ENCODE results near the gene FGFRL1.

The FGFRL1 gene

DNA sequence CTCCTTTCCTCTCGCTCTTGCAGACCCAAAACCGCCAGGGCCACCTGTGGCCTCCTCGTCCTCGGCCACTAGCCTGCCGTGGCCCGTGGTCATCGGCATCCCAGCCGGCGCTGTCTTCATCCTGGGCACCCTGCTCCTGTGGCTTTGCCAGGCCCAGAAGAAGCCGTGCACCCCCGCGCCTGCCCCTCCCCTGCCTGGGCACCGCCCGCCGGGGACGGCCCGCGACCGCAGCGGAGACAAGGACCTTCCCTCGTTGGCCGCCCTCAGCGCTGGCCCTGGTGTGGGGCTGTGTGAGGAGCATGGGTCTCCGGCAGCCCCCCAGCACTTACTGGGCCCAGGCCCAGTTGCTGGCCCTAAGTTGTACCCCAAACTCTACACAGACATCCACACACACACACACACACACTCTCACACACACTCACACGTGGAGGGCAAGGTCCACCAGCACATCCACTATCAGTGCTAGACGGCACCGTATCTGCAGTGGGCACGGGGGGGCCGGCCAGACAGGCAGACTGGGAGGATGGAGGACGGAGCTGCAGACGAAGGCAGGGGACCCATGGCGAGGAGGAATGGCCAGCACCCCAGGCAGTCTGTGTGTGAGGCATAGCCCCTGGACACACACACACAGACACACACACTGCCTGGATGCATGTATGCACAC, 13.6 kb downstream of the FGFRL1 start:
- DNase-seq, result no peak

DNA sequence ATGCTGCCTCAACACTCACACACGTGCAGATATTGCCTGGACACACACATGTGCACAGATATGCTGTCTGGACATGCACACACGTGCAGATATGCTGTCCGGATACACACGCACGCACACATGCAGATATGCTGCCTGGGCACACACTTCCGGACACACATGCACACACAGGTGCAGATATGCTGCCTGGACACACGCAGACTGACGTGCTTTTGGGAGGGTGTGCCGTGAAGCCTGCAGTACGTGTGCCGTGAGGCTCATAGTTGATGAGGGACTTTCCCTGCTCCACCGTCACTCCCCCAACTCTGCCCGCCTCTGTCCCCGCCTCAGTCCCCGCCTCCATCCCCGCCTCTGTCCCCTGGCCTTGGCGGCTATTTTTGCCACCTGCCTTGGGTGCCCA, 14.7 kb downstream of the FGFRL1 start:
- DNase-seq, result peak; percentile 43

DNA sequence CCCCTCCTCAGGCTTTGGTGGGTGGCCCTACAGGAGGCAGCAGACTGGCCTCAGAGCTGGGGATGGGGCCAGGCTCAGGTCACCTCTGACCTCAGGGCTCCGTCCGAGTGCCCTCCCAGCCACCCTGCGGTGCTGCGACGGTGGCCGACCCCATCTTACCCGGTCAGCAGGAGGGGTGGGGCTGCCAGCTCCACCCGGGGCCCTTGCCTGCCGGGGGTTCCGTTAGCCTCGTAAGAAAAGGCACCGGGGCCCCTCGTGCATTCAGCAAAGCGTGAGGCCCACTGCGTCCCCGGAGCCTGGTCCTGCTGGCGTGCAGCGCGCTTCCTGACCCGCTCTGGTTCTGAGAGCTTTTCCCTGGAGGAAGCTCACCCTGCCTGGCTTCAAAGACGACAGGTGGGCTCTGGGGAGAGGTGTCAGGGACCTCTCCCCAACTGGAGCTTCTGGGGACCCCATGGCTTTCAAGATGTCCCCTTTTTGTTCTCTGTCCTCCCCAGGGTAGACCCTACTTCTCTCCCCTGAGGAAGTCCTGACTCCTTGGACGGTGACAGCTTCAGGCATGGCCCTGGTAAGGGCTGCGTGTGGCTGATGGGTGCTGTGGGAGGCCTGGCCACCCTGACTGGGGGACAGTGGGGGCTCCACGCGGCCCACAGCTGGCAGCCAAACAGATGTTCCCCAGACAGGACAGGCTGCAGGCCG, 15.9 kb downstream of the FGFRL1 start:
- DNase-seq, result no peak

DNA sequence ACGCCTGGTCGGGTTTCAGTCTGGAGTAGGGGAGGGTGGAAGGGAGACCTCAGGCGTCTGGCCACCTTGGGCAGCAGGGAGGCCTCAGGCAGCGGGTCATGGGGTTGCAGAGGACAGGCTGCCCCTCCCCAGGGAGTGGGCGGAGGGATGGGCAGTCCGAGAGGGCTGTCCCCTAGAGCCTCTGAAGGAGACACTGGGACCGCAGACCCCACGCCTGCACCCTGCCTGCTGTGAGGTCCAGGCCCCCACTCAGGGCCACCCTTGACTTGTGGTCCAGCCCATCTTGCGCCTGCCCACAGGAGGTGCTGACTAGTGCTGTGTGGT, 16.5 kb downstream of the FGFRL1 start:
- no peak for DNase-seq

DNA sequence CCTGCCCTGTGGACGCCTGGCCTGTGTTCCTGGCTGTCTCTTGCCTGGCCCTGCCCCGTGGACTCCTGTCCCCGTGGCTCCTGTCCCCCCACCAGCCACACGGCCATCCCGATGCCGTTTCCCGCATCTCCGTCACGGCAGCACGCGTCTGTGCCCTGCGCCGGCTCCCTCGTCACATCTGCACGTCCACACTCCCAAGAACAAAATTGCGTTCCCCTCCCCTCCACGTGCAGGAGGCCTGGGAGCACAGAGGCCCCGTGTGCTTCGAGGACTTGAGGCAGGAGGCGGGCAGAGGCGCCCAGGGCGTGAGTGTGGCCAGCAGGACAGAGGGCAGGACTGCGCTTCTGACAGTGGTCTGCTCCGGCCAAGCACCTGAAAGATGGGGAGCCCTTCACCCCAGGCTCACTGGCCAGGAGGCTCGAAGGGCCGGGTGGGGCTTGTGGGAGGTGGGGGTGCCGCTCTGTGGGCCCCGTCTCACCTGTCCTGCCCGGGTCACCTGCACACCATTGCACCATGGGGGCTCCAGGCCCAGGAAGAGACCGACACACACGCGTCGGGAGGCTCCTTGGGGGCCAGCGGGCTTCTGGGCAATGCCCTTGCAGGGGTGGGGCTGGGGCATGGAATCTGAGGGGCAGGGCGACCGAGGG, 17.3 kb downstream of the FGFRL1 start:
- no peak for DNase-seq

DNA sequence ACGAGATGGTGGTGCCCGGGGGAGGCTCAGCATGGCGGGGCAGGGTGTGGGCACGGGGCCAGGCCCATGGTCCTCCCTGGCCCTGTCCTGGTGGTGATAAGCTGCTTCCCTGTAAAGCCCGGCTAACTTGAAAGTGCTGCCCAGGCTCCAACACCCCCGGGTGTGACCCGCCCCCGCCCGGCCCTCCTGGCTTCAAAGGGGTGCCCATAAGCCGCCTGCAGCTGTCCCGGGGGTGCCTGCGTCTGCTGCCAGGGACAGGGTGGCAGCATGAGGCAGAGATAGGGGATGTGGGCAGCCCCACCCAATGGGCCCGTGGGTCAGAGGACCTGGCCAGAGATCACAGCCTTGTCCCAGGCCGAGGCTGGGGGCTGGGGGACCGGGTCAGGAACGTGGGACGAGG, 18.1 kb downstream of the FGFRL1 start:
- no peak for DNase-seq

DNA sequence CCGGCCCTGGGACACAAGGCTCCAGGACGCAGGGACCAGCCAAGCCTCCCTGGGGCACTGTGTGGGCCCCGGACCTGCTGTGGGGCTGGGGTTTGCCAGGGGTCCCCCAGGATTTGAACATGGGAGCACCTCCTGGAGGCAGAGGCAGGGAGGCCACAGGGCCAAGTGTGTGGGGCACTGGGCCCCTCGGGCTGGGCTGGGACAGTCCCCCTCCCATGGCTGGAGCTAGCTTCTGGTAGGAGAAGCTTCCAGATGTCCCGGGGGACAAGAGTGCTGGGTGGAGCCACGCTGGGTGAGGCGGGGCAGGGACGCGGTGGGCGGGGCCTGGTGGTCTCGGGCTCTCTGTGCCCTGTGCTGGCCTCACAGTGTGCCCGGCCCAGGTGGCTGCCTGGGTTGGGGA, 18.6 kb downstream of the FGFRL1 start:
- DNase-seq, result no peak

DNA sequence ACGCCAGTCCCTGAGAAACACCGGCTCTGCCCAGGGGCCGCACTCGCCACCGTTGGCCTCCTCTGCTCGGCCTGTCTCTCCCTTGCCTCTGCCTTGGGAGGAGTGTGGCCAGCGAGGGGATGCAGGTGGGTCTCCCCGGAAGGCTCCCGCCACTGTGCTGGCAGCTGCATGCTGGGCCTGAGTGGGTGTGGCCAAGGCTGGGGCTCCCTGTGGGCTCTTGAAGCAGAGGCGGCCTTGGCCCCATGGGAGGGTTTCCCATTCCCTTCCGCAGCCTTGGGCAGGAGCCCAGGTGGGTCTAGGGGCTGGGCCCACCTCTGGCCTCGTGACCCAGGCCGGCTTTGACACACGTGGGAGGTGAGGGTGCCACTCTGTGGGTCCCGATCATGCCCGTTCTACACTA, 19.1 kb downstream of the FGFRL1 start:
- DNase-seq, result no peak

DNA sequence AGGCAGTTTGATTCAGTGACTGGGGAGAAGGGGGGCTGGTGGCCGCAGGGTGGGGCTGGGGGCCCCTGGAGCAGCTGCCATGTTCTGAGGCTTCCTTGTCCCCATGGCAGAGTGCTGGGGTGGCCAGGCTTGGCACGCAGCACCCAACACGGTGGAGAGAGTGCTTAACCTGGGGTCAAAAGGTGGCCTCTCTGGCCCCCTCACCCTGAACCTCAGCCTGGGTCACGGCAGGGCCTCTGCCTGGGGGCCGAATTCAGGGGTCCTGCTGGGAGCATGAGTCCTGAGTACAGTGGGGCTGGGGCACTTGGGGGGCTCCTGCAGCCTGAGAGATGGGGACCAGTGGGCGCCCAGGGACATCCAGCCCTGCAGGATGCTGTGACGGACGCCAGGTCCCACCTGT, 19.9 kb downstream of the FGFRL1 start:
- no peak for DNase-seq

DNA sequence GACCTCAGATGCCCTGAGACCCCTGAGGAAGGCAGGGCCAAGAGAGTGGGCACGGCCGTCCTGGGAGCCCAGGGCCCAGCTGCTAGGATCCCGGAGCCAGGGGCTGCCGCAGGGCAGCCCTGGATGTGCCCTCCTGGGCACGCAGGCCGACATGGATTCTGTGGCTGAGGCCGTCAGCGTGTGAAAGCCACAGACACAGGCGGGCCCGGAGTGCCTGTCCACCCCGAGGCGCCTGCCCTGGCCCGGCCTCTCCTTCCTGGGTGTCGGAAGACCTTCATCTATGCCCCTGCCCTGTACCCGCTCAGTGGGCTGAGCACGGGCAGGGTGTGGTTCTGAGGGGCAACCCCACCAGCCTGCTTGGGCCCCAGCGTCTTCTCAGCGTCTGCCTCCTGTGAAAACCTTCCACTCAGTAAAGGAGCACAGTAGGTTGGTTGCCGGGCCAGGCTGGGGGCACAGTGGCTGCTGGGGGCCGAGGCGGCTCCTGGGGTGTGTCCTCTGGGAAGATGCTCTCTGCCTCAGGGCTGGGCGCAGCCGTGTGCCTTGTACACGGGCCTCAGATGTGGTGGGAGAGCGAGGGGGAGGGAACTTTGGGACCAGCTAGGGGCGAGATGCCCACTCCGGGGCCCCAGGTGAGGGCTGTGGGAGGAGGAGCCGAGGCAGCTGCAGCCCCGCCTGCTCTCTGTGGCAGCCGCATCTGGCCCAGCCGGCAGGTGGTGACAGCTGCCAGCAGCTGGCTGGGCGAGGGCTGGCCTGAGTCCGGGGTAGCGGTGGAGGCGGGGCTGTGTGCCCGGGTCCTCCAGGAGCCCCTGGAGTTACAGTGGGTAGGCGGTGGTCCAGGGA, 20.8 kb downstream of the FGFRL1 start:
- no peak for DNase-seq

DNA sequence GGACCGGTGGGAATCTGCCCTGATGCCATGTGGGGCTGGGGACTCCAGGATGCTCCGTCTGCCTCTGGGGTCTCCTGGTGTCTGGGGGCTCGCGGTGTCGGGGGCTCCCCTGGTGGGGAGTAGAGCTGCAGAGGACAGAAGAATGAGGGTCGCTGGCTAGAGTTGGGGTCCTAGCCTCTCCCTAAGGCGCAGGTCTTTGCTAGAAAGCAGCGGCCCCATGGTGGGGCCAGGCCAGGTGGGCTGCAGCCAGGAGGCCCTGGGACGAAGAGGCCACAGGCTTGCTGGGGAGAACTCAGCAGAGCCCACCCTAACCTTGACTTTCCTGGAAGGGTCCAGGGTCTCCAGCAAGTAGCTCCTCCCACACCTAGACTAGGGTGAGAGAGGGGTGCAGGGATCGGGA, 21.4 kb downstream of the FGFRL1 start:
- no peak for DNase-seq

DNA sequence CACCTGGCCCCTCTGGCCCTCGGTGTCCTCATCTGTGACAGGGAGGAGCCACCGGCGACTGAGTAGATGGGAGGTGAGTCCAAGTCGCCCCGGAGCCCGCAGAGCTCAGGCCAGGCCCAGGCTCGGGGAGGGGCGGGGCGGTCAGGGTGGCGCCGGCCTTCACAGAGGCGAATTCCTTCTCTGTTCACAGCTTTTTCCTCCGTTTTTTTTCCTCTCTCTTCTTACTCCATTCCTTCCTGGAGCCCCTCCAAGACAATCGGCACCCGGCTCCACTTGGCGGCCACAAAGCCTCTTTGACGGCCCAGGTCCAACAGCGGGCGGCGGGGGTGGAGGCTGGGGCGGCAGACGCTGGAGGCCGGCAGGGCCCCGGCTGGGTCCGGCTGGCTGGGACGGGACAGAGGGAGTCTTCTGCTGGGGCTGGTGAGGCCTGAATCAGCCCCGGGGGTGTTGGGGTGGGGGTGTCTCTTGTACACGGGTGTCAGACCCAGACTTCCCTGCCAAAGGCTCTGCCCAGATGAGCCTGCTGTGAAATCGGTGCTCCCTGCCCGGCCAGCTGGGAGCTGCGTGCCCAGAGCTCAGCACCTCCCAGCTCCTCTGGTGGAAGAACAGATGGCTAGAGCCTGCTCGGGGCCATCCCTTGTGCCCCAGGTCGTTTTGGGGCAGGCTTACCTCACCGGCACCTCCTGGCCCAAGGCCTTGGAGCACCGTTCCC, 22.6 kb downstream of the FGFRL1 start:
- no peak for DNase-seq

DNA sequence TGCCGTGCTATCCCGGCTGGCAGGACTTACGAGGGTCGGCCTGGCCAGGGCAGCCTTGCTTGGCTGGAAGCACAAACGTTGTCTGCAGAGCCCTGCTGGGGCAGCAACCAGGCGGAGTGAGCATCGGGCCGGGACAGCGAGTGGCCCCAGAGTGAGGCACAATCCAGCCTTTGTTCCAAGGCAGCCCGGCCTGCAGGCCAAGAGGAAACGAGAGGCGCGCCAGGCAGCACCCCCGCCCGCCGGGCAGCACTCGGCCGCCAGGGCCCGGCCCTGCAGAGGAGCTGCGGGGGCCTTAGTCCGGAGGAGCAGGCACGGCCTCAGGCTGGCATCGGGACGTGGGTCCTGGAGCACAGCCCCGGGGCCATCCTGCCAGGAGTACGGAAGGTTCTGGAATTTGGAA, 24.1 kb downstream of the FGFRL1 start:
- no peak for DNase-seq

DNA sequence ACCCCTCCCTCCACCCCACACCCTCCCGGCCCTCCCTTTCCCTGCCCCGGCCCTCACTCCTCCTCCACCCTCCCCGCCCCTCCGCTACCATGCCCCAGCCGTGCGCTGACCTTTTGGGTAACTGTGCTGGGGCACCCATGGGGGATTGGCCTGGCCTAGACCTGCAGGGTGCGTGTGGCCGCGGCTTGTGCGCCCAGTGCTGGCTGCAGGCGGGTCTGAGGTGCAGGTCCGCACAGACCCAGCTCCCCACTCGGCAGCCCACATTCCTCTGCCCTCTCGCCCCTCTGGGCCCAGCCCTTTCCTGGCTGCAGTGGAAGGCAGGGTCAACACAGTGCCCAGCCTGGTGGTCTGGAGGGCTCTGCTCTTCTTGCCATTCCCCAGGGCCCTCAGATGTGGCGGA, 24.7 kb downstream of the FGFRL1 start:
- DNase-seq, result no peak

DNA sequence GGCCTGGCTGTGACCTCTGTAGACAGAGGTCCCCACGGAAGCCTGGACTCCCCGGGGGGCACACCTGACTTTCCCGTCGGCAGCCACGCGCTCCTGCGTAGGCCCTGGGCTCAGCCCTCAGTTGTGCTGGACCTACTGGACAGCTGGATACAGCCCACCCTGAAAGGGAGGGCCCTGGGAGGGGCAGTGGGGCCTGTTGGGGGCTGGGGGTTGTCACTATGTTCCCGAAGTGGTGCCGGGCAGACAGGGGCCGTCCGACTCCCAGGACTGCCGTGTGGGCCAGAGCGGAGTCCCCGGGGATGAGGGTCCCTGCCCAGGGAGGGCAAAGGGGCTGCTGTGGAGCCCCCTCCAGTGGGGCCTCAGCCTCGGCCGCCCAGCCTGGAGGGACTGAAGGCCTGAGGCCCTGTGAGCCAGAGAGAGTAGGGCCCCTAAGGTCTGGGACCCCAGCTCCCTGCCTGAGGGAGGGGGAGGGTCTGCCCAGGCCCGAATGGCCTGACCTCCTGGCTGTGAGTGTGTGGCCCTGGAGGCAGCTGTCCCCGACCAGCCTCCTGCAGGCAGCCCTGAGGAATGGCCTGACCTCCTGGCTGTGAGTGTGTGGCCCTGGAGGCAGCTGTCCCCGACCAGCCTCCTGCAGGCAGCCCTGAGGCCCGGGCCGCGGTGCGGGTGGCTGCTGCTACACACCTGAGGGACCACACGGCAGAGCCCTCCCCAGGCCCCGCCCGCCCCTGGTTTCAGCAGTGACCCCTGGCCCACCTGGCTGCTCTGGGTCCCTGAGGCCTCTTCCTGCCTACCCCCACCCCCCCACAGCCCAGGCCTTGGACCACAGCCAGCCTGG, 25.8 kb downstream of the FGFRL1 start:
- no peak for DNase-seq

DNA sequence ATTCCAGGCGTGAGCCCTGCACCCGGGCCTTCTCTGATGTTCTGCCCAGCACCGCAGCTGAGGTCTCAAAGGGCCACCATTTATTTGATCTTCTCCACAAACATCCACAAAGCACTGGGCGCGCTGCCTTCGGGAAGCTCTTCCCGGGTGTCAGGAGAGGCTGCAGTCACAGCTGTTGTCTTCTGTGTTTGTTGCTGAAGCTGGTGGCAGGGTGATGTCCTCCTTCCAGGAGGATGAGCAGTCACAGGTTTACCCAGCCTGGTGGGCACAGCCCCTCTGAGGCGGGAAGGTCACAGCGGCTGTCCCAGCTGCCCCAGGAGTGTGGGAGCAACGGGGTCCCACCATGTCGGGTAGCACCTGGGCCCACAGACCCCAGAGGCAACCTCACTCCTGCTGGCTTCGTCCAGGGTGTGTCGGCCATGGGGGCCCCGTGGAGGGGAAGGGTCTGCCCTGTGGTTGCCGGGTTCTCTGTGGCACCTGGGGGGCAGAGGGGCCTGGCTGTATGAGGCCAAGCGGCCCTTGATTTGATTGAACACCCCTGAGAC, 27.6 kb downstream of the FGFRL1 start:
- DNase-seq, result no peak

DNA sequence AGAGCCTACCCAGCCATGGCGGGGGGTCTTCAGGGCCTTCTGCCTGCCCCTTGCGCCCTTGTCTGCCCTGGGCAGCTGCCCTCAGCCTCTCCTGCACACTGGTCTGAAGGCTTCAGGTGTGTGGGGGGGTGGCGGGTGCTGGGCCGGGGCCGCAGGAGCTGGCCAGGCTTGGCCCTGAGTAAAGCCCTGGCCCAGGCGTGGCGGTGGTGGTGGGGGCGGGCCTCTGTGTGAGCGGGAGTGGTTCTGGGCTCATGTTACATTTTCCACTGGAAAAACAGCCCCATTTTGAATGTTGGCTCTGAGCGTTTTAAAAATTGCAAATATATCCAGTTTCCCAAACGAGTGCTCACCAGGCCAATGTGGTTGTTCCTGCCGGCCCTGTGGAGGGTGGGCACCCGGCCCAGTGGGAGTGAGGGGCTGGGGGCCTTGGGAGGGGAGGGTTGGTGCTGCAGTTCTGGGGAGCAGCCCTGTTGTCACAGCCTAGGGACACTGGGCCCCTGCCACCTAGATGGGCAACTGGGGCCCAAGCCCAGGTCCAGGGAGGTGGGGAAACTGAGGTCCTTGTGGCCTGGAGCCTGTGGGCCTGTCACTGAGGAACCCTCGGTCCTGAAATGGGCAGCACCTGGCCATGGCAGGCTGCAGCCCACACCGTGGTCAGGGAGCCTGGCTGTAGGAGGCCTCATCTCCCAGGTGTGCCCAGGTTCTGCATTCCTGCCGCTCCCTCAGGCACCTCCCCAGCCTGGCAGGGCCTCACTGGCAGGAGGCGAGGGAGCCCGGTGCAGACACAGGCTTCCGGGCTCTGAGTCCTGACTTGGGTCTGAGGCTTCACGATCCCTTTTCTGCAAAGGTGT, 28.3 kb downstream of the FGFRL1 start:
- DNase-seq, result no peak

DNA sequence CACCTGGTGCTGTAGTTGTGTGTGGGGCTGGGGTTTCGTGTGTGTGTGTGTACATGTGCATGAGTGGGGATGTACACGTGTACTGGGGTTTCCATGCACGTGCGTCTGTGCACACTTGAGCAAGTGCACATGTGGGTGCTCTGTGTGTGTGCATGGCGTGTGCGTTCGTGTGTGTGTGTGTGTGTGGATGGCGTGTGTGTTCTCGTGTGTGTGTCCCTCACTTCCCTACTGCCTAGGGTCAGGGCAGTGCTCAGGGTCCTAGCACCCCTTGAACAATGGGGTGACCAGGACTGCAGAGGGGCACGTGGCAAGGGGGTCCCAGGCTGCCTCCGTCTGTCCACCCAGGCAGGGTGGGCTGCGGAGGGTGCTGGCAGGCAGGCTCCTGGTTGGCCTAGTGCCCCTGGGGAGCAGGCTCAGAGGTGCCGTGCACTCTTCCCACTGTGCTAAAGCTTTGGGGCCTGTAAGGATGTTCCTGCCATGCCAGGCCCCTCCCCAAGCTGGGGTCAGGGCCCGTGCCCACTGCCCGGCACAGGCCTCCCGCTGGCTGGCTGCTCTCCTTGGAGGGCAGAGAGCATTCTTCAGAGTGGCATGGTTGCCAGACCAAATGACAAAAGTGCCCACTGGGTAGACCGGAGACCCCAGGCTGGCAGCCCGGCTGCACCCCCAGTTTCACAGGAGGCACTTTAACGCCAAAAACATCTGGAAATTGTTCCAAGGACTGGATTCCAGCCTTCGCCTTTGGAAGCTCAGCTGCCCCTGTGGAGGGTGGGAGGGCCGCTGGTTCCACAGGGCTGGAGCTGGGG, 29.1 kb downstream of the FGFRL1 start:
- no peak for DNase-seq

DNA sequence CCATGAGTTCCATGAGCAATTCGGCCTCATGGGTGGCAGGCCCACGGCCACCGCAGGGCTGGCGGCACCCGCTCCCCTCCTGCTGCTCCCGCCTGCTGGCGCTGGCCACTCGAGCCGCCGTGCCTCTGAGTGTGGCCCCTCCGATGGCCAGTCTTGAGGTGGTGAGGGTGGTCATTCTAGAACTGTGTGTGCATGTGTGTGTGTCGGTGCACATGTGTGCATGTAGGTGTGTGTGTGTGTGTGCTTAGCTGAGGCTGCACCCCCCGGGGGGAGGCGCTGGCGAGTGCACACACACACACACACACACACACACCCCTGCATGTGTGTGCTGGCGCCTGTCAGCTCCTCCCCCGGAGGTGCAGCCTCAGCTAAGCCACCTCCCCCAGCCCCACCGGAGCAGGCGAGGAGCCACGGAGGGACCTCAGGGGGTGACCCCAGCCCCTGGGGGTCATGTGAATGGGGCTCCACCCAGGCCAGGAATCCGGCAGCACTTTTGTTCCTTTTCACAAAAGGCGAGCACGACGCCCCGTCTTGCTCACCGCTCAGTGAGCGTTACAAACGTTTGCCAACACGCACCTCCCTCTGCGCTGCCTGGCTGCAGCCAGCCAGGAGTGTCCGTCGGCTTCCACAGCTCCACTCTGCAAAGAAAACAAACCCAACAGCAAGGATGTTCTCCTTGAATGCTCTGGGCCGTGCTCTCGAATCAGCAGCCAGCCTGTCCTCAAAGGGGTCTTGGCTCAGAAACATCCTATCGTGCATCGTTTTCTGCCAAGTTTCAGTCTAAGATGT, 29.9 kb downstream of the FGFRL1 start:
- DNase-seq, result no peak
